DND-41 (cell line): ENCODE data around the gene ZNF609.

Experiments
- EZH2 ChIP-seq: IDR thresholded peaks from 3 replicates; pipeline ENCODE4 v1.6.1; 2012; ENCODE audit warnings: borderline replicate concordance, low read depth, mild to moderate bottlenecking, moderate library complexity, low read length, inconsistent platforms; ENCODE audit not compliant: severe bottlenecking
- TF ChIP-seq, protein P1 (sequence below): IDR thresholded peaks from 2 replicates; pipeline ENCODE4 v1.5.1; 2012; ENCODE audit warnings: borderline replicate concordance, low read length, moderate library complexity, mild to moderate bottlenecking; ENCODE audit not compliant: poor library complexity, severe bottlenecking; ENCODE audit errors: extremely low read depth

DNA sequence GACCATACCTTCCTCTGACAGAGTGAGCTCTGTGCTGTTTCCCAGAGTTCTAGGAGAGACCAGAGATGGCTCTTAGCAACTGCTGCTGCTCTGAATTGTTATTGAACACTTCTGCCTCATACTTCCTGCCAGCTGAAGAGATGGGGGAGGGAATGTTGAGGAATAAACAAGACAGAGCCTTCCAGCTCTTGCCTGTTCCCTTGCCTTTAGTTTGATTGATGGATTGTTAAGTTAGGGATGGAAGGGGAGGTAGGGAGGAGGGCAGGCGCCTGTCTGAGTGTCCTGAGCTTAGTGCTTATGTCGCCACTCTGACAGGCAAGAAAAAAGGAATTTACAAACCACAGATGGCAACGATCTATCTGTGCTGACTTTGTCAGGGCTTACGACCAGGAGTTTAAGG is 42.8 kb downstream of the ZNF609 start:
- TF ChIP-seq, protein P1, sequence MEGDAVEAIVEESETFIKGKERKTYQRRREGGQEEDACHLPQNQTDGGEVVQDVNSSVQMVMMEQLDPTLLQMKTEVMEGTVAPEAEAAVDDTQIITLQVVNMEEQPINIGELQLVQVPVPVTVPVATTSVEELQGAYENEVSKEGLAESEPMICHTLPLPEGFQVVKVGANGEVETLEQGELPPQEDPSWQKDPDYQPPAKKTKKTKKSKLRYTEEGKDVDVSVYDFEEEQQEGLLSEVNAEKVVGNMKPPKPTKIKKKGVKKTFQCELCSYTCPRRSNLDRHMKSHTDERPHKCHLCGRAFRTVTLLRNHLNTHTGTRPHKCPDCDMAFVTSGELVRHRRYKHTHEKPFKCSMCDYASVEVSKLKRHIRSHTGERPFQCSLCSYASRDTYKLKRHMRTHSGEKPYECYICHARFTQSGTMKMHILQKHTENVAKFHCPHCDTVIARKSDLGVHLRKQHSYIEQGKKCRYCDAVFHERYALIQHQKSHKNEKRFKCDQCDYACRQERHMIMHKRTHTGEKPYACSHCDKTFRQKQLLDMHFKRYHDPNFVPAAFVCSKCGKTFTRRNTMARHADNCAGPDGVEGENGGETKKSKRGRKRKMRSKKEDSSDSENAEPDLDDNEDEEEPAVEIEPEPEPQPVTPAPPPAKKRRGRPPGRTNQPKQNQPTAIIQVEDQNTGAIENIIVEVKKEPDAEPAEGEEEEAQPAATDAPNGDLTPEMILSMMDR, result no peak
- no peak for TF ChIP-seq EZH2
